Lower leg skin (tissue), 4 donors: ENCODE results near the gene GLRX. TPM values are rescaled to one million over a fixed set of nuclear protein-coding genes. Genes with fewer than 3 reads are reported as not detected.

Source experiments
- DNase-seq, 2 donors: peaks; one replicate each; pipeline ENCODE4 v3.0.0-alpha.2; 2019; ENCODE audit warnings: low spot score in 2 of 2
- H3K4me3 ChIP-seq: fragments of 200-600 bp; sonication (generic); 2 replicates; pipeline ENCODE4 v1.5.1; 2017; ENCODE audit warnings: mild to moderate bottlenecking, low read depth; ENCODE audit not compliant: poor library complexity, severe bottlenecking
- CTCF ChIP-seq, 3 donors: fragments of 450-650 bp; IDR thresholded peaks; one replicate each; pipeline ENCODE4 v1.5.1; 2016; ENCODE audit warnings: antibody characterized with exemption in 3 of 3, mild to moderate bottlenecking in 3 of 3, moderate library complexity in 2 of 3
- POLR2A ChIP-seq, 2 donors: fragments of 450-650 bp; IDR thresholded peaks; one replicate each; pipeline ENCODE4 v1.6.1; 2016 to 2017; ENCODE audit warnings: antibody characterized with exemption in 2 of 2, mild to moderate bottlenecking in 1 of 2, moderate library complexity in 1 of 2
- WGBS, 2 donors: methylation state at CpG; one replicate each; pipeline ENCODE4 v1.1.5; 2018; 5-methylcytosine and 5-hydroxymethylcytosine counted together
- intact Hi-C: fragments of 100-400 bp; cut with DNase I; formaldehyde crosslinking; loops from one replicate; pipeline ENCODE4 v1.15.0; 2023; ENCODE audit warnings: low total_unique reads
- total RNA-seq, 4 donors: library from RNA; depleted of rRNA; stranded (reverse); fragments of >200 nt; gene quantifications; one replicate each; pipeline ENCODE4 v1.1.0, GENCODE V29; 2016

The GLRX gene
- total RNA-seq, 4 donors from 2014 or later: 67.9 to 136 (median 105) TPM

DNA sequence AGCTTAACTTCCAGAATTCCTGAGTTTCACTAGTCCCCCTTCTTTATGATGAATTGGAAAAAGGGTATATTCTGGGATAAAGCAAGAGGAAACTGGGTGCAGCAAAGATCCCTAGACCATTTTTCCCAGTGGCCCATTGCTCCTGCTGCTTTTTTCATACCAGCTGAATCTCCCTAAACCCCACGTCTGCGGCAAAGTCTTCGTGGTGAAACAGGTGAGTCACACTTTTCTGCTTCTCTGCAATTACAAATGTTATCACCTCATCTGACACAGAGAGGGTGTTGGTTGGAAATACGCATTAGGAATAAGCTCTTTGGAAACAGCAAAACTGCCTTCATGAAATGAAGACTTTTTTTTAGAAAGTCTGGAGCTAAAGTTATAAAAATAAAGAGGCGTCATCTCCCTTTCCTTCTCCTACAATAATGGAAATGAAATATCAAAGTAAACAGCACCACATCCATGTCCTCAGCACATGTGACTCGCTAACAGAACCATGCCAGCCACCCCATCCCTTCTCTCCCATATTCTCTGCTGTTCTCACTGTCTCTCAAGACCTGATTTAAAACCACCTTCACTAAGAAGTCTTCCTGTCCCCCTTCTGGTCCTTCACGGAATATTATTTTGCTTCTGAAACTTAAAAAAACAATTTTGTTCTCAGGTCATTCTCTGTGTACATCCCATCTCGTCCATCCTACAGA lies 39.5 kb upstream of the GLRX start:
- 59 to 69% methylated on average over 8 of the region's 8 CpGs for WGBS, 2 donors
- peak in 1 of 2 donors; percentile 34 for DNase-seq
- no peak overlapping the region for H3K4me3 ChIP-seq
- intact Hi-C loops: loop anchor here (10.0 kb wide), 1 partner anchor 93 kb away; no protein-coding TSS in a partner anchor
- TF ChIP-seq POLR2A (IDR thresholded peaks at IDR 0.05) (no peak), CTCF (IDR thresholded peaks at IDR 0.05) (no peak)

- TF ChIP-seq CTCF (IDR thresholded peaks at IDR 0.05) (no peak), POLR2A (IDR thresholded peaks at IDR 0.05) (no peak)
- WGBS, 2 donors: 38 to 51% methylated on average over 14 of the region's 14 CpGs
- peak; percentile 87 to 94 for DNase-seq
- H3K4me3 ChIP-seq: no peak overlapping the region
- intact Hi-C loops: loop anchor here (10.0 kb wide), 1 partner anchor 93 kb away; no protein-coding TSS in a partner anchor
These were observed 38.8 kb upstream of the GLRX start for GRCh38 chr5:95861221-95861863.

DNA sequence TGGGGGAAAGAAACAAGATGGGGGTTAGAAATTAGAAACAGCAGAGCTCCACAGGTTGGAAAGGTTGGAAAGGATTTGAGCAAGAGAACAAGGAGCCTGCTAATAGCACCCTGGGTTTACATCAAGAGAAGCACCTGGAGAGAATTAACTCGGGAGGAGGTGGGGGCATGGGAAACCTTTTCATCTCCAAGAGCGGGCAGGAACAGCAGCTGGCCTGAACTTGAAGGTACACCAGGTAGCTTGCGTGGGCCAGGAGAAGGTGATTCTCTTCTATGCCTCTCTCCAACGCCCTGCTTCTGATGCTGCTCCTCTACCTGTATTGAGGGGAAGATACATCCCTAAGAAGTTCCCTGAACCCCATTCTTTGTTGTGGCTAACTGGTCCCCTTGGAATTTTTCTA lies 37.1 kb upstream of the GLRX start:
- intact Hi-C loops: loop anchor here (5.0 to 10.0 kb wide), 3 partner anchors 95 to 745 kb away; no protein-coding TSS in a partner anchor
- WGBS, 2 donors: 73 to 80% methylated on average over 4 of the region's 4 CpGs
- no peak for TF ChIP-seq CTCF (IDR thresholded peaks at IDR 0.05)
- TF ChIP-seq POLR2A (IDR thresholded peaks at IDR 0.05): no peak
- peak in 1 of 2 donors; percentile 81 for DNase-seq
- no peak overlapping the region for H3K4me3 ChIP-seq

- intact Hi-C loops: loop anchor here (5.0 to 10.0 kb wide), 2 partner anchors 473 to 746 kb away; no protein-coding TSS in a partner anchor
- peak; percentile 87 to 98 for DNase-seq
- H3K4me3 ChIP-seq: no peak overlapping the region
- TF ChIP-seq POLR2A (IDR thresholded peaks at IDR 0.05): no peak
- peak in 2 of 3 donors; percentile 90 to 98 for TF ChIP-seq CTCF (IDR thresholded peaks at IDR 0.05)
- 9 to 13% methylated on average over 18 to 26 of the region's 28 CpGs for WGBS, 2 donors
These were observed 36.4 kb upstream of the GLRX start for GRCh38 chr5:95858661-95859595.

DNA sequence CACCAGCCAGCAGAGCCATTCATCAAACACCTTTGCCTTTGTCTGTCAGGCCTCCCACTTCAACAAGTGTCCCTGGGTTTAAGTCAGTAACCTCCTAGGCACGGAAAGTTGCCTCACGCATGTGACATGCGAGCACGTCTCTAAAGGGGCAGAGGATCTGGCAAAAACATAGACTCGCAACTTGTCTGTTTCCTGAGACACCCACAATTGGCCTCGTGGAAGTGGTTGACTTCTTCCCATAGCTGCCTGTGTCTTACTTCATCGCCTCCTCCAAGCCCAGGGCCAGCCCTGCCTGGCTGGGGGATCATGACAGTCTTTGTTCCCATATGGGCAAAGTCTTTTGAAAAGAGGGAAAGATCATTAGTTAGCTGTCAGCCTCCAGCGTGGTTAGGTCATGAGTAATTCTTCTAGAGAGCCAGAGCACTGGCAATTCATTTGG lies 35.5 kb upstream of the GLRX start:
- no peak for TF ChIP-seq POLR2A (IDR thresholded peaks at IDR 0.05)
- TF ChIP-seq CTCF (IDR thresholded peaks at IDR 0.05): no peak
- 57 to 69% methylated on average over 8 of the region's 8 CpGs for WGBS, 2 donors
- no peak overlapping the region for H3K4me3 ChIP-seq
- intact Hi-C loops: loop anchor here (5.0 to 10.0 kb wide), 2 partner anchors 474 to 747 kb away; no protein-coding TSS in a partner anchor
- peak; percentile 68 to 89 for DNase-seq
